Measurements from ENCODE around the gene CDK6.

CDK6 gene

DNA sequence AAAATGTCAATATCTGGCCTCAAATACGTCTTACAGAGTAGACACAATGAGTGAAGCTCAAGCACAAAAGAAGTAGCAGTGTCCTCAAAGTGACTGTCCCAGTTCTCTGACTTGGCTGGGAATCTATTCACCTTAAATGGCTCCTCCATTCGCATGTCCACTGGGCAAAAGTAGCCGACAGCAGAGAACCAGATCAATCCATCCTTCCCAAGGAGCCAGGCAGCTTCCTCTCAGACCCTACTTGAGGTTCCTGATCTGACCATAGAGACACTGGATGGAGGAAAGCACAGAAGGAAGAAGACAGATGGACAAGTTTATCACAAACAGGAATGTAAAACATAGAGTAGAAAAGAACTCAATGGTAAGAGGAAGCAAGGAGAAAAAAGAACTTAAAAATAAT lies 53.5 kb downstream of the CDK6 start:
- Histone ChIP-seq H3K27ac (ENCODE audit: low read depth, low read length, poor library complexity, severe bottlenecking) (no peak overlapping the region), H3K4me2 (ENCODE audit: low read length) (no peak overlapping the region), H3K9me2 (ENCODE audit: low read depth, low read length) (no peaks in the 10 kb centered on the region), H3K9me3 (ENCODE audit: low read length) (peaks cover 3% of the 10 kb centered on the region; the same call in 1 of the 2 replicates), H3K4me3 (ENCODE audit: low read depth, low read length, poor library complexity, severe bottlenecking) (no peak overlapping the region), H3K36me3 (ENCODE audit: insufficient read depth, low read length) (peaks cover under 1% of the 10 kb centered on the region; the same call in 1 of the 2 replicates), H3K4me1 (ENCODE audit: insufficient read depth, low read length, severe bottlenecking) (peaks cover 28% of the 10 kb centered on the region), H2AFZ (ENCODE audit: low read length) (no peak overlapping the region), H3K9ac (ENCODE audit: low read length) (no peak overlapping the region), H3K27me3 (ENCODE audit: insufficient read depth, low read length) (no peaks in the 10 kb centered on the region), H3F3A (ENCODE audit: insufficient read depth, low read length) (no peaks in the 10 kb centered on the region), H3K79me2 (ENCODE audit: insufficient read depth, low read length) (peaks cover 48% of the 10 kb centered on the region), H4K20me1 (ENCODE audit: insufficient read depth, low read length) (no peaks in the 10 kb centered on the region)
- TF ChIP-seq CTCF (IDR thresholded peaks at IDR 0.05; ENCODE audit: low read length), result no peak
- TF ChIP-seq EZH2 (IDR thresholded peaks at IDR 0.05; ENCODE audit: borderline replicate concordance, low read length), result no peak

GRCh38 chr7:92782236-92782635 lies 54.1 kb downstream of the CDK6 start:
- peaks cover 4% of the 10 kb centered on the region; the same call in 1 of the 2 replicates for H3K9me3 ChIP-seq (ENCODE audit: low read length)
- peak overlapping the region; percentile 26 for H3K27ac ChIP-seq (ENCODE audit: low read depth, low read length, poor library complexity, severe bottlenecking)
- H3K4me1 ChIP-seq (ENCODE audit: insufficient read depth, low read length, severe bottlenecking), result peaks cover 28% of the 10 kb centered on the region
- H4K20me1 ChIP-seq (ENCODE audit: insufficient read depth, low read length), result no peaks in the 10 kb centered on the region
- H3K79me2 ChIP-seq (ENCODE audit: insufficient read depth, low read length), result peaks cover 44% of the 10 kb centered on the region
- H3K9ac ChIP-seq (ENCODE audit: low read length), result no peak overlapping the region
- H3K36me3 ChIP-seq (ENCODE audit: insufficient read depth, low read length), result no peaks in the 10 kb centered on the region; the same call in 1 of the 2 replicates
- H3K4me3 ChIP-seq (ENCODE audit: low read depth, low read length, poor library complexity, severe bottlenecking), result no peak overlapping the region
- H3K4me2 ChIP-seq (ENCODE audit: low read length), result no peak overlapping the region
- no peaks in the 10 kb centered on the region for H3K27me3 ChIP-seq (ENCODE audit: insufficient read depth, low read length)
- no peak for TF ChIP-seq CTCF (IDR thresholded peaks at IDR 0.05; ENCODE audit: low read length)
- TF ChIP-seq EZH2 (IDR thresholded peaks at IDR 0.05; ENCODE audit: borderline replicate concordance, low read length), result no peak
- no peaks in the 10 kb centered on the region for H3F3A ChIP-seq (ENCODE audit: insufficient read depth, low read length)
- H3K9me2 ChIP-seq (ENCODE audit: low read depth, low read length), result no peaks in the 10 kb centered on the region
- no peak overlapping the region for H2AFZ ChIP-seq (ENCODE audit: low read length)

DNA sequence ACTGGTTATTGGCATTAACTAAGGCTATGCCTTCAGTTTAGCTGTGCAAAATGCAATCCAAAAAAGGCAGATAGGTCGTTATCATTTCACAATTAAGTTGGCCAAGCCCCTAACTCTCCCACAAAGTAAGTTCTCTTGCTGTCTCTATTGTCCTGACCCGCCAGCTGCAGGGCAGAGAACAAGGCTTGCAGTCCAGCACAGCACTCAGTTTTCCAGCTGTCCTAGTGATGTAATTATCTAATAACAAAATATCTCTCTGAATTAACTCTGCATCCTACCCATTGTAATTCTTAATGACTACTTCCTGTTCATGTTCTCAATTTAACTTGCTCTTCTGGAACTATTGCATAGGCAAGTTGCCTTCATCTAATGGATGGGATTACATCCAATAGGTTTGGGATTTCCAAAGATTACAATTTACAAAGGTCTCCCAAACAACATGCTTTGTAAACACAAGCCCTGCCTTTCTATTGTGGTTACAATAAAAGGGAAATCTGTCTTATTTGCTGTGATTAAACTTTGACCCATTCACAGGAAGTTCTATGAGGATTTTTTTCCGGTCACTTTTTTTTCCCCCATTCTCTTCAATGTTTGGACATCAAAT lies 55.2 kb downstream of the CDK6 start:
- Histone ChIP-seq H3K27ac (ENCODE audit: low read depth, low read length, poor library complexity, severe bottlenecking) (peak overlapping the region; percentile 26), H2AFZ (ENCODE audit: low read length) (no peak overlapping the region), H3K4me3 (ENCODE audit: low read depth, low read length, poor library complexity, severe bottlenecking) (no peak overlapping the region), H3K9ac (ENCODE audit: low read length) (no peak overlapping the region), H3K4me2 (ENCODE audit: low read length) (peak overlapping the region; percentile 2; the same call in 1 of the 2 replicates), H4K20me1 (ENCODE audit: insufficient read depth, low read length) (no peaks in the 10 kb centered on the region), H3K36me3 (ENCODE audit: insufficient read depth, low read length) (no peaks in the 10 kb centered on the region; the same call in 1 of the 2 replicates), H3K4me1 (ENCODE audit: insufficient read depth, low read length, severe bottlenecking) (peaks cover 28% of the 10 kb centered on the region), H3F3A (ENCODE audit: insufficient read depth, low read length) (no peaks in the 10 kb centered on the region), H3K79me2 (ENCODE audit: insufficient read depth, low read length) (peaks cover 43% of the 10 kb centered on the region; the same call in 1 of the 2 replicates), H3K9me3 (ENCODE audit: low read length) (peaks cover 4% of the 10 kb centered on the region; the same call in 1 of the 2 replicates), H3K9me2 (ENCODE audit: low read depth, low read length) (no peaks in the 10 kb centered on the region), H3K27me3 (ENCODE audit: insufficient read depth, low read length) (no peaks in the 10 kb centered on the region)
- TF ChIP-seq CTCF (IDR thresholded peaks at IDR 0.05; ENCODE audit: low read length) (no peak), EZH2 (IDR thresholded peaks at IDR 0.05; ENCODE audit: borderline replicate concordance, low read length) (no peak)

Measured in OCI-LY1 (cell line).